Transverse colon (tissue), 4 donors: ENCODE measurements around the gene NTHL1. TPM values are rescaled to one million over a fixed set of nuclear protein-coding genes. Genes with fewer than 3 reads are reported as not detected.

Experiments used
- DNase-seq: peaks from one replicate; pipeline ENCODE4 v3.0.0-alpha.2; 2019
- H3K27ac ChIP-seq, 4 donors: fragments of 200-600 bp; sonication (generic); 2 replicates each; pipeline ENCODE4 v1.5.1; 2016 to 2018; ENCODE audit warnings: inconsistent platforms in 4 of 4
- H3K27me3 ChIP-seq: fragments of 200-600 bp; sonication (generic); 2 replicates; pipeline ENCODE4 v1.5.1; 2017; ENCODE audit warnings: inconsistent platforms
- H3K36me3 ChIP-seq, 4 donors: fragments of 200-600 bp; sonication (generic); 2 replicates each; pipeline ENCODE4 v1.5.1; 2017 to 2019; ENCODE audit warnings: inconsistent platforms in 4 of 4
- H3K4me1 ChIP-seq, 4 donors: fragments of 200-600 bp; sonication (generic); 2 replicates each; pipeline ENCODE4 v1.5.1; 2017 to 2020; ENCODE audit warnings: inconsistent platforms in 4 of 4
- H3K4me3 ChIP-seq, 4 donors: fragments of 200-600 bp; sonication (generic); 1 replicate in 1 of 4; 2 replicates in 3 of 4; pipeline versions ENCODE4 v1.5.1 to v1.6.1; 2017 to 2019; ENCODE audit warnings: inconsistent platforms in 4 of 4
- H3K9me3 ChIP-seq, 2 donors: fragments of 200-600 bp; sonication (generic); 2 replicates each; pipeline ENCODE4 v1.5.1; 2017 to 2019; ENCODE audit warnings: inconsistent platforms in 2 of 2
- EP300 ChIP-seq: sonication (generic); formaldehyde crosslinking; IDR thresholded peaks from one replicate; pipeline ENCODE4 v1.6.1; 2017; ENCODE audit warnings: antibody characterized with exemption, low read depth
- POLR2A ChIP-seq: fragments of 450-650 bp; IDR thresholded peaks from one replicate; pipeline ENCODE4 v1.6.1; 2016; ENCODE audit warnings: antibody characterized with exemption, mild to moderate bottlenecking, moderate library complexity
- POLR2AphosphoS5 ChIP-seq, 3 donors: sonication (generic); formaldehyde crosslinking; IDR thresholded peaks; one replicate each; pipeline ENCODE4 v1.6.1; 2016; ENCODE audit warnings: antibody characterized with exemption in 3 of 3
- WGBS, 2 donors: methylation state at CpG; one replicate each; pipeline ENCODE4 v1.1.5; 2018; ENCODE audit warnings: low coverage in 1 of 2; 5-methylcytosine and 5-hydroxymethylcytosine counted together
- in situ Hi-C, 4 donors: fragments of 200-750 bp; cut with MboI; loops; one replicate each; pipeline versions ENCODE4 v1.15.0 to v1.15.1; 2017; ENCODE audit warnings: low sequenced_read_pairs in 3 of 4, low pct_ligation_motif_present in 1 of 4, low pct_unique_long_range_greater_than_20kb in 1 of 4
- intact Hi-C: fragments of 100-400 bp; cut with DNase I; formaldehyde crosslinking; loops from one replicate; pipeline ENCODE4 v1.15.1; 2023; ENCODE audit warnings: low total_unique reads
- total RNA-seq, 4 donors: library from RNA; depleted of rRNA; stranded (reverse); fragments of >200 nt; gene quantifications; one replicate each; pipeline ENCODE4 v1.1.0, GENCODE V29; 2016
- TF ChIP-seq, protein P1 (sequence below), 5 experiments: fragments of 200-600 bp in 3 of 5; fragments of 450-650 bp in 2 of 5; sonication (generic) in 3 of 5; IDR thresholded peaks; 1 replicate in 2 of 5; 2 replicates in 3 of 5; pipeline ENCODE4 v1.5.1; 2016 to 2017; ENCODE audit warnings: antibody characterized with exemption in 5 of 5, inconsistent platforms in 3 of 5, mild to moderate bottlenecking in 2 of 5, moderate library complexity in 1 of 5

Gene NTHL1
- total RNA-seq, 4 donors from 2014 or later = 12.7 to 32.9 (median 23.2) TPM

DNA sequence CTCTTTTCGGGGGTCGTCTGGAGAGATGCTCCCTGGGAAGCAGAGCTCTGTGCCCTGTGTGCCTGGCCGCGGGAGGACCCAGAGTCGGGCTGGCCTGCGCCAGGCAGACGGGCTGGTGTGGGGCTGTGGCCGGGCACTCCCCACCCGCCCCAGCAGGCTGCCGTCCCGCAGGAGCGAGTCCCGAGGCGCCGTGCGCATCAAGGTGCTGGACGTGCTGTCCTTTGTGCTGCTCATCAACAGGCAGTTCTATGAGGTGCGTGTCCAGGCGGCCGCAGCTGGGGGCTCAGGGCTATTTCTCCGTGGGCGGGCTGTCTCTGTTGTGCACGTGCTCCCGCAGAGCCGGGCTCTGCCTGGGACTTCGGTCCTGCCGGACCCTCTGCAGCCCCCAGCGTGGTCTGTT lies 15.2 kb upstream of the NTHL1 start:
- peaks cover 0 to 34% (median 5%) of the 10 kb centered on the region in 4 donors for H3K36me3 ChIP-seq
- H3K9me3 ChIP-seq = no peaks in the 10 kb centered on the region
- in situ Hi-C loops (no loop called here), intact Hi-C loops (no loop called here)
- H3K27me3 ChIP-seq = no peaks in the 10 kb centered on the region
- H3K27ac ChIP-seq = no peak overlapping the region
- TF ChIP-seq POLR2A (no peak), POLR2AphosphoS5 (IDR thresholded peaks at IDR 0.05) (no peak), EP300 (no peak)
- TF ChIP-seq, protein P1, sequence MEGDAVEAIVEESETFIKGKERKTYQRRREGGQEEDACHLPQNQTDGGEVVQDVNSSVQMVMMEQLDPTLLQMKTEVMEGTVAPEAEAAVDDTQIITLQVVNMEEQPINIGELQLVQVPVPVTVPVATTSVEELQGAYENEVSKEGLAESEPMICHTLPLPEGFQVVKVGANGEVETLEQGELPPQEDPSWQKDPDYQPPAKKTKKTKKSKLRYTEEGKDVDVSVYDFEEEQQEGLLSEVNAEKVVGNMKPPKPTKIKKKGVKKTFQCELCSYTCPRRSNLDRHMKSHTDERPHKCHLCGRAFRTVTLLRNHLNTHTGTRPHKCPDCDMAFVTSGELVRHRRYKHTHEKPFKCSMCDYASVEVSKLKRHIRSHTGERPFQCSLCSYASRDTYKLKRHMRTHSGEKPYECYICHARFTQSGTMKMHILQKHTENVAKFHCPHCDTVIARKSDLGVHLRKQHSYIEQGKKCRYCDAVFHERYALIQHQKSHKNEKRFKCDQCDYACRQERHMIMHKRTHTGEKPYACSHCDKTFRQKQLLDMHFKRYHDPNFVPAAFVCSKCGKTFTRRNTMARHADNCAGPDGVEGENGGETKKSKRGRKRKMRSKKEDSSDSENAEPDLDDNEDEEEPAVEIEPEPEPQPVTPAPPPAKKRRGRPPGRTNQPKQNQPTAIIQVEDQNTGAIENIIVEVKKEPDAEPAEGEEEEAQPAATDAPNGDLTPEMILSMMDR (IDR thresholded peaks at IDR 0.05) = no peak
- H3K4me1 ChIP-seq = no peaks in the 10 kb centered on the region
- no peak overlapping the region for H3K4me3 ChIP-seq
- WGBS, 2 donors = 98% methylated on average over 26 of the region's 28 CpGs; no CpG with 5 or more reads in 1 of the 2 donors
- no peak for DNase-seq

DNA sequence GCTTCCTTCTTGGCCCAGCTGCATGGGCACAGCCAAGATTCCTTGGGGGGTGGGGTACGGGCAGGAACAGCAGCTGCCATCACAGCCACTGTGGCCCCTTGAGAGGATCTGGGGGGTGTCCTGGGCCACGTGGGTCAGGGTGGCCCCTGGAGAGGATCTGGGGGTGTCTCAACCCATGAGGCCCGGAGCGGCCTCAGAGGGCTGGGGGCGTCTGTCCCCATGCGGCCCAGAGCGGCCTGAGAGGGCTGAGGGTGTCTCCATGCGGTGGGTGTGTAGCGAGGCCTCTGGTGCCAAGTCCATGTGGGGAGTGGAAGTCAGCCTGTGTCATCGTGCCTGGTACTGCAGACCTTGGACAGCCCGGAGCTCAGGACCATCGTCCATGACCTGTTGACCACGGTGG lies 13.9 kb upstream of the NTHL1 start:
- WGBS, 2 donors = 93% methylated on average over 11 of the region's 13 CpGs; no CpG with 5 or more reads in 1 of the 2 donors
- no peak for TF ChIP-seq POLR2A
- H3K4me1 ChIP-seq = no peaks in the 10 kb centered on the region
- peaks cover 0 to 24% (median 5%) of the 10 kb centered on the region in 4 donors for H3K36me3 ChIP-seq
- intact Hi-C loops (no loop called here), in situ Hi-C loops (no loop called here)
- no peak overlapping the region for H3K4me3 ChIP-seq
- no peak overlapping the region for H3K27ac ChIP-seq
- H3K27me3 ChIP-seq = no peaks in the 10 kb centered on the region
- H3K9me3 ChIP-seq = no peaks in the 10 kb centered on the region
- no peak for DNase-seq

DNA sequence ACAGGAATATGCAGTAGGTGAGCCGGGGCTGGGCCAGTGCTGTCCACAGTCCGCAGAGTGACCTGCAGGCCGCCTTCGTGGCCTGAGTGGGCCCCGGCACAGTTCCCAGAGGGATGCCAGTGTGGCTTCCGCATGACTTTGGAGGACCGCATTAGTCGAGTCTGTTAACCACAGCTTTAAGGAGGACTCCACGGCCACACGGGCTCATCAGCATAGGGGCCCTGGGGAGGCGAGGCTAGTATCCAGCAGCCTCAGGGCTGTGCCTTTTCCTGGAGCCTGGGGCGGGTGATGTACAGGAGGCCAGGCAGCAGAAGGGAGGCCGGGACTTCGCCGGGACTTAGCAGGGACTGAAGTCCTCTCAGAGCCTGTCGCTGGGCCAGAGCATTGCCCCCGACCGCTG lies 13.4 kb upstream of the NTHL1 start:
- intact Hi-C loops = no loop called here
- WGBS, 2 donors = 96% methylated on average over 17 of the region's 18 CpGs; no CpG with 5 or more reads in 1 of the 2 donors
- in situ Hi-C loops = no loop called here

DNA sequence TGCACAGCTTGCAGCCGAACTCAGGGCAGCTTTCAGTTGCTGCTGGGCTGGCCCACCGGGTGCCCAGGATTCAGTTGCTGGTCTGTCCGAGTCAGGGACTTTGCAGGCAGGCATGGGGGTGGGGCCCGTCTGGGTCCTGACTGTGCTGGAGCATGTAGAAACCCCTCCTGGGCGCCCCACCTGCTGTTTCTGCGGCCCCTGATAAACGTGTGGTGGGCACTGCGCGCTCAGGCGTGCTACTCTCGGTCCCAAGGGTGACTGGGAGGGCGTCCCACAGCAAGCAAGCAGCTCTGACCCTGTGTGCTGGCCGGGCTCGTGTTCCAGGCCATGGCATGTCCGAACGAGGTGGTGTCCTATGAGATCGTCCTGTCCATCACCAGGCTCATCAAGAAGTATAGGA lies 12.7 kb upstream of the NTHL1 start:
- H3K4me1 ChIP-seq = no peaks in the 10 kb centered on the region
- H3K4me3 ChIP-seq = no peak overlapping the region
- TF ChIP-seq POLR2AphosphoS5 (IDR thresholded peaks at IDR 0.05) = no peak
- TF ChIP-seq EP300 = no peak
- TF ChIP-seq, protein P1 (IDR thresholded peaks at IDR 0.05) = no peak
- no peak for TF ChIP-seq POLR2A
- H3K27me3 ChIP-seq = no peaks in the 10 kb centered on the region
- WGBS, 2 donors = 84% methylated on average over 16 of the region's 17 CpGs; no CpG with 5 or more reads in 1 of the 2 donors
- H3K27ac ChIP-seq = no peak overlapping the region
- intact Hi-C loops (no loop called here), in situ Hi-C loops (no loop called here)
- H3K36me3 ChIP-seq = peaks cover 0 to 18% (median 5%) of the 10 kb centered on the region in 4 donors
- H3K9me3 ChIP-seq = no peaks in the 10 kb centered on the region
- no peak for DNase-seq

More for the DNA sequence above, 13.4 kb upstream of the NTHL1 start:
- Histone ChIP-seq H3K27ac (no peak overlapping the region), H3K9me3 (no peaks in the 10 kb centered on the region), H3K36me3 (peaks cover 0 to 19% (median 5%) of the 10 kb centered on the region in 4 donors), H3K4me1 (no peaks in the 10 kb centered on the region), H3K27me3 (no peaks in the 10 kb centered on the region), H3K4me3 (no peak overlapping the region)
- no peak for TF ChIP-seq EP300
- TF ChIP-seq POLR2AphosphoS5 (IDR thresholded peaks at IDR 0.05) = no peak
- TF ChIP-seq, protein P1 (IDR thresholded peaks at IDR 0.05) = no peak
- no peak for TF ChIP-seq POLR2A
- no peak for DNase-seq

DNA sequence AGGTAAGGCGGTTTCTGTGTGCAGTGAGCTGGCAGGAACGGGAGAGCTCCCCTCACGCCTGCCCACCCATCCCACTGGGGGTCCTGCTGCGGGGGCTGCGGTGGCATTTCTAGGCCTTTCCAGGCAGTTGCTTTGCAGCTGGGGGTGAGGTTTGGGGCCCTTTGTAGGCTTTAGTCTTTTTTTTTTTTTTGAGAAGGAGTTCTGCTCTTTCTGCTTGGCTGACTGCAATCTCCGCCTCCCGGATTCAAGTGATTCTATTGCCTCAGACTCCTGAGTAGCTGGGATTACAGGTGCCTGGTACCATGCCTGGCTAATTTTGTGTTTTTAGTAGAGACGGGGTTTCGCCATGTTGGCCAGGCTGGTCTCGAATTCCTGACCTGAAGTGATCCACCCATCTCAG lies 11.2 kb upstream of the NTHL1 start:
- Histone ChIP-seq H3K4me1 (peaks cover 0 to 12% (median 10%) of the 10 kb centered on the region in 4 donors), H3K27me3 (no peaks in the 10 kb centered on the region), H3K27ac (no peak overlapping the region), H3K9me3 (no peaks in the 10 kb centered on the region), H3K4me3 (no peak overlapping the region), H3K36me3 (peaks cover 0 to 18% (median 4%) of the 10 kb centered on the region in 4 donors)
- intact Hi-C loops = no loop called here
- no peak for TF ChIP-seq POLR2AphosphoS5 (IDR thresholded peaks at IDR 0.05)
- no peak for TF ChIP-seq EP300
- TF ChIP-seq POLR2A = no peak
- TF ChIP-seq, protein P1 (IDR thresholded peaks at IDR 0.05) = no peak
- 97% methylated on average over 5 to 10 of the region's 10 CpGs for WGBS, 2 donors
- in situ Hi-C loops = no loop called here
- no peak for DNase-seq
